K562 (cell line): Measurements from ENCODE around the gene CCDC85C. TPM values are rescaled to one million over a fixed set of nuclear protein-coding genes. Genes with fewer than 3 reads are reported as not detected.

Experiments used
- ATAC-seq: fragments of 200-7000 bp; cut with Tn5 transposase; 3 replicates; pipeline ENCODE4 v1.9.1; 2020; ENCODE audit warnings: moderate library complexity
- BruUV-seq: library from RNA; stranded (reverse); fragments of 400-500 nt; replicated peaks from 2 replicates; lab custom pipeline; 2021; lab: Mats Ljungman, UMichigan
- CTCF ChIA-PET: fragments of 300-600 bp; formaldehyde crosslinking; extraction: SDS; loops from one replicate; lab custom pipeline; 2021; ENCODE audit warnings: low intra/inter-chr PET ratio; lab: Yijun Ruan, JAX
- POLR2A ChIA-PET: fragments of 300-600, 350-650 bp; sonication (Branson Sonifier 250); formaldehyde crosslinking; extraction: SDS; loops from one replicate; lab custom pipeline; 2021; ENCODE audit warnings: antibody characterized with exemption, inconsistent platforms; lab: Yijun Ruan, JAX
- DNase-seq, 4 experiments: peaks; one replicate each; pipeline versions ENCODE4 v3.0.0 to v3.0.0-alpha.2; 2011 to 2018; ENCODE audit warnings: low spot score in 3 of 4, mixed read lengths in 3 of 4; ENCODE audit errors: extremely low read depth in 1 of 4
- FAIRE-seq: peaks from 2 replicates; lab custom pipeline; 2011; peaks lifted over from hg19 to GRCh38; lab: Jason Lieb, UNC
- H2AFZ ChIP-seq: 2 replicates; pipeline ENCODE4 v1.6.0; 2011; ENCODE audit warnings: low read depth, low read length, control low read depth, inconsistent platforms
- H3K27ac ChIP-seq: fragments of 200-600 bp; 3 replicates; pipeline ENCODE4 v1.8.0; 2011; ENCODE audit warnings: low read depth, mild to moderate bottlenecking, control low read depth, inconsistent platforms, low read length, moderate library complexity, mixed read lengths; ENCODE audit errors: extremely low read depth
- H3K27me3 ChIP-seq, 2 experiments: fragments of 300-600 bp in 1 of 2; 2 replicates in 1 of 2; 3 replicates in 1 of 2; pipeline versions ENCODE4 v1.6.0 to v1.8.0; 2011; ENCODE audit warnings: inconsistent platforms in 2 of 2, low read length in 2 of 2, mild to moderate bottlenecking in 1 of 2, mixed read lengths in 1 of 2, moderate library complexity in 1 of 2; ENCODE audit not compliant: control insufficient read depth in 2 of 2, insufficient read depth in 2 of 2
- H3K36me3 ChIP-seq: fragments of 300-600 bp; 3 replicates; pipeline ENCODE4 v1.8.0; 2011; ENCODE audit warnings: mild to moderate bottlenecking, low read length, inconsistent platforms; ENCODE audit not compliant: control insufficient read depth, insufficient read depth
- H3K4me1 ChIP-seq, 2 experiments: fragments of 200-600 bp in 1 of 2; replicated peaks in 1 of 2; 2 replicates in 1 of 2; 3 replicates in 1 of 2; pipeline versions ENCODE4 v1.5.1 to v1.8.0; 2011; ENCODE audit warnings: inconsistent platforms in 2 of 2, low read length in 2 of 2, mild to moderate bottlenecking in 1 of 2, mixed read lengths in 1 of 2, moderate library complexity in 1 of 2; ENCODE audit not compliant: control insufficient read depth in 2 of 2, insufficient read depth in 2 of 2
- H3K4me2 ChIP-seq: 2 replicates; pipeline ENCODE4 v1.6.1; 2011; ENCODE audit warnings: low read length, control low read depth, inconsistent platforms, mixed read lengths; ENCODE audit not compliant: insufficient read depth
- H3K4me3 ChIP-seq: fragments of 200-600 bp; sonication (generic), shearing (Covaris generic); 2 replicates; pipeline ENCODE4 v1.5.1; 2016; ENCODE audit warnings: control low read depth, inconsistent platforms
- H3K79me2 ChIP-seq: fragments of 200-600 bp; 3 replicates; pipeline ENCODE4 v1.8.0; 2011; ENCODE audit warnings: low read length, inconsistent platforms; ENCODE audit not compliant: control insufficient read depth, insufficient read depth
- H3K9ac ChIP-seq, 2 experiments: 2 replicates each; pipeline versions ENCODE4 v1.6.0 to v1.6.1; 2011; ENCODE audit warnings: low read depth in 2 of 2, low read length in 2 of 2, control low read depth in 1 of 2, inconsistent platforms in 1 of 2, mild to moderate bottlenecking in 1 of 2, mixed read lengths in 1 of 2; ENCODE audit not compliant: insufficient read depth in 1 of 2
- H3K9me1 ChIP-seq: one replicate; pipeline ENCODE4 v1.6.0; 2011; ENCODE audit warnings: inconsistent platforms, mild to moderate bottlenecking, low read length, moderate library complexity; ENCODE audit not compliant: control insufficient read depth, insufficient read depth
- H3K9me3 ChIP-seq: replicated peaks from 2 replicates; pipeline ENCODE4 v1.5.1; 2011; ENCODE audit warnings: low read depth, low read length, inconsistent platforms; ENCODE audit not compliant: control insufficient read depth, insufficient read depth
- H4K20me1 ChIP-seq: replicated peaks from 2 replicates; pipeline ENCODE4 v1.6.1; 2011; ENCODE audit warnings: low read length, inconsistent platforms, mixed read lengths; ENCODE audit not compliant: control insufficient read depth, insufficient read depth
- CREBBP ChIP-seq: IDR thresholded peaks from one replicate; pipeline ENCODE4 v1.6.1; 2012; ENCODE audit warnings: low read depth, mild to moderate bottlenecking, control low read depth, inconsistent platforms, low read length
- HIVEP1 ChIP-seq: fragments of 250-450 bp; sonication (Bioruptor Pico); IDR thresholded peaks from 2 replicates; pipeline ENCODE4 v1.4.0; 2020; ENCODE audit warnings: mild to moderate bottlenecking
- OTX1 ChIP-seq: fragments of 450-650 bp; formaldehyde crosslinking; IDR thresholded peaks from 2 replicates; pipeline ENCODE4 v1.4.0; 2022; ENCODE audit warnings: mild to moderate bottlenecking
- WGBS: fragments of 100-300 bp; shearing (Covaris generic); methylation state at CpG from one replicate; pipeline ENCODE4 v1.1.6; 2016; ENCODE audit warnings: low coverage, mixed read lengths; ENCODE audit not compliant: insufficient coverage; ENCODE audit errors: missing lambda C conversion rate; 5-methylcytosine and 5-hydroxymethylcytosine counted together
- in situ Hi-C: fragments of 300-500 bp; cut with MboI; formaldehyde crosslinking; loops from 4 replicates; pipeline ENCODE4 v1.15.0; 2018; ENCODE audit warnings: inconsistent platforms, mixed read lengths
- intact Hi-C: fragments of 100-400 bp; cut with micrococcal nuclease; formaldehyde crosslinking; loops from 2 replicates; pipeline ENCODE4 v1.14.2; 2022
- polyA plus RNA-seq, 8 experiments: library from polyadenylated mRNA; depleted of rRNA in 4 of 8; stranded (reverse) in 5 of 8; unstranded in 3 of 8; fragments of >200 nt; fragmentation: Nextera tagmentation in 2 of 8; fragmentation: Illumina TruSeq in 1 of 8; extraction: Ambion mirVana in 2 of 8; extraction: Trizol in 1 of 8; gene quantifications; 2 replicates each; pipeline versions ENCODE4 v1.2.1 to v1.2.3, GENCODE V29; 2011 to 2014; ENCODE audit warnings: inconsistent platforms in 1 of 8, missing spikeins in 1 of 8
- total RNA-seq, 7 experiments: library from RNA; depleted of rRNA in 6 of 7; stranded (reverse); fragments of >200 nt in 6 of 7; fragmentation: Illumina TruSeq in 2 of 7; extraction: Trizol in 2 of 7; gene quantifications; 2 replicates each; pipeline versions ENCODE4 v1.2.1 to v1.2.3, GENCODE V29; 2011 to 2021; ENCODE audit warnings: low replicate concordance in 1 of 7
- TF ChIP-seq, protein P1 (sequence below): fragments of 200-400 bp; formaldehyde crosslinking; IDR thresholded peaks from 2 replicates; pipeline ENCODE4 v1.6.1; 2017; ENCODE audit warnings: mild to moderate bottlenecking, low read depth, low read length, moderate library complexity
- TF ChIP-seq, protein P2 (sequence below), 2 experiments: fragments of 450-650 bp; IDR thresholded peaks; 2 replicates each; pipeline ENCODE4 v1.6.1; 2016; ENCODE audit warnings: mild to moderate bottlenecking in 2 of 2, borderline replicate concordance in 1 of 2, low read depth in 1 of 2, moderate library complexity in 1 of 2
- TF ChIP-seq, protein P3 (sequence below): sonication (generic); formaldehyde crosslinking; IDR thresholded peaks from 2 replicates; pipeline ENCODE4 v1.8.1; 2023; ENCODE audit warnings: missing genetic modification reagents, mild to moderate bottlenecking, borderline replicate concordance

Gene CCDC85C
- total and polyA plus RNA-seq, 9 of the 15 experiments (the other 6 are each of a cell fraction or from before 2014, with no cell fraction given), result 0.18 to 22.0 (median 6.3) TPM

DNA sequence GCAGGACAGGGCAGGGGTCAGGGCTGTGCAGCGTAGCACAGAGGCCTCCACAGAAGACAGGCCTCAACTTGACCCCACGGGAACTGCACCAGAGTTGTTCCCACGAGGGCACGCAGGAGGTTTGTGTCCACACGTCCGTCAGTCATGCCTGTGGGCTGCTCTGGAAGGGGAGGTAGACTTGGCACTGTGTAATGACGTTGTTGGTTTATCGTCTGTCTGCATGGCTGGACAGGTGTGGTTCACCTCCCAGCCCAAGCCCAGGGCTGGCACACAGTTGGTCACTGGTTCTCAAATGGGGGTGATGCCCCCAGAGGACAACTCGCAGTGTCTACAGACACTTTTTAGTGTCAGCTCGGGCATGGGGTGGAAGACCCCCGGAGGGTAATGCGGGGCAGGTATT lies 77.0 kb downstream of the CCDC85C start:
- Histone ChIP-seq H3K9me3 (no peaks in the 10 kb centered on the region), H3K27ac (no peak overlapping the region), H3K9ac (no peak overlapping the region), H3K4me1 (peaks cover 11 to 40% of the 10 kb centered on the region in 2 experiments), H3K27me3 (no peaks in the 10 kb centered on the region), H4K20me1 (no peaks in the 10 kb centered on the region; the same call in 1 of the 2 replicates), H2AFZ (no peak overlapping the region), H3K79me2 (no peaks in the 10 kb centered on the region), H3K9me1 (no peaks in the 10 kb centered on the region), H3K4me2 (no peak overlapping the region), H3K4me3 (no peak overlapping the region), H3K36me3 (no peaks in the 10 kb centered on the region)
- WGBS, result 70% methylated on average over 12 of the region's 12 CpGs
- no peak for DNase-seq
- ChIA-PET POLR2A (interaction anchor here (1.2 kb wide), 1 partner anchor 8 kb away, joined by 3 read pairs; no protein-coding TSS in a partner anchor), CTCF (no interaction called here)
- intact Hi-C loops, result no loop called here
- ATAC-seq, result no peak
- BruUV-seq, result no TSS peak
- in situ Hi-C loops, result loop anchor here (10.0 kb wide), 1 partner anchor 358 kb away; no protein-coding TSS in a partner anchor
- no peak for FAIRE-seq
- TF ChIP-seq, protein P1, sequence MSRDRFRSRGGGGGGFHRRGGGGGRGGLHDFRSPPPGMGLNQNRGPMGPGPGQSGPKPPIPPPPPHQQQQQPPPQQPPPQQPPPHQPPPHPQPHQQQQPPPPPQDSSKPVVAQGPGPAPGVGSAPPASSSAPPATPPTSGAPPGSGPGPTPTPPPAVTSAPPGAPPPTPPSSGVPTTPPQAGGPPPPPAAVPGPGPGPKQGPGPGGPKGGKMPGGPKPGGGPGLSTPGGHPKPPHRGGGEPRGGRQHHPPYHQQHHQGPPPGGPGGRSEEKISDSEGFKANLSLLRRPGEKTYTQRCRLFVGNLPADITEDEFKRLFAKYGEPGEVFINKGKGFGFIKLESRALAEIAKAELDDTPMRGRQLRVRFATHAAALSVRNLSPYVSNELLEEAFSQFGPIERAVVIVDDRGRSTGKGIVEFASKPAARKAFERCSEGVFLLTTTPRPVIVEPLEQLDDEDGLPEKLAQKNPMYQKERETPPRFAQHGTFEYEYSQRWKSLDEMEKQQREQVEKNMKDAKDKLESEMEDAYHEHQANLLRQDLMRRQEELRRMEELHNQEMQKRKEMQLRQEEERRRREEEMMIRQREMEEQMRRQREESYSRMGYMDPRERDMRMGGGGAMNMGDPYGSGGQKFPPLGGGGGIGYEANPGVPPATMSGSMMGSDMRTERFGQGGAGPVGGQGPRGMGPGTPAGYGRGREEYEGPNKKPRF, result no peak
- TF ChIP-seq, protein P2, sequence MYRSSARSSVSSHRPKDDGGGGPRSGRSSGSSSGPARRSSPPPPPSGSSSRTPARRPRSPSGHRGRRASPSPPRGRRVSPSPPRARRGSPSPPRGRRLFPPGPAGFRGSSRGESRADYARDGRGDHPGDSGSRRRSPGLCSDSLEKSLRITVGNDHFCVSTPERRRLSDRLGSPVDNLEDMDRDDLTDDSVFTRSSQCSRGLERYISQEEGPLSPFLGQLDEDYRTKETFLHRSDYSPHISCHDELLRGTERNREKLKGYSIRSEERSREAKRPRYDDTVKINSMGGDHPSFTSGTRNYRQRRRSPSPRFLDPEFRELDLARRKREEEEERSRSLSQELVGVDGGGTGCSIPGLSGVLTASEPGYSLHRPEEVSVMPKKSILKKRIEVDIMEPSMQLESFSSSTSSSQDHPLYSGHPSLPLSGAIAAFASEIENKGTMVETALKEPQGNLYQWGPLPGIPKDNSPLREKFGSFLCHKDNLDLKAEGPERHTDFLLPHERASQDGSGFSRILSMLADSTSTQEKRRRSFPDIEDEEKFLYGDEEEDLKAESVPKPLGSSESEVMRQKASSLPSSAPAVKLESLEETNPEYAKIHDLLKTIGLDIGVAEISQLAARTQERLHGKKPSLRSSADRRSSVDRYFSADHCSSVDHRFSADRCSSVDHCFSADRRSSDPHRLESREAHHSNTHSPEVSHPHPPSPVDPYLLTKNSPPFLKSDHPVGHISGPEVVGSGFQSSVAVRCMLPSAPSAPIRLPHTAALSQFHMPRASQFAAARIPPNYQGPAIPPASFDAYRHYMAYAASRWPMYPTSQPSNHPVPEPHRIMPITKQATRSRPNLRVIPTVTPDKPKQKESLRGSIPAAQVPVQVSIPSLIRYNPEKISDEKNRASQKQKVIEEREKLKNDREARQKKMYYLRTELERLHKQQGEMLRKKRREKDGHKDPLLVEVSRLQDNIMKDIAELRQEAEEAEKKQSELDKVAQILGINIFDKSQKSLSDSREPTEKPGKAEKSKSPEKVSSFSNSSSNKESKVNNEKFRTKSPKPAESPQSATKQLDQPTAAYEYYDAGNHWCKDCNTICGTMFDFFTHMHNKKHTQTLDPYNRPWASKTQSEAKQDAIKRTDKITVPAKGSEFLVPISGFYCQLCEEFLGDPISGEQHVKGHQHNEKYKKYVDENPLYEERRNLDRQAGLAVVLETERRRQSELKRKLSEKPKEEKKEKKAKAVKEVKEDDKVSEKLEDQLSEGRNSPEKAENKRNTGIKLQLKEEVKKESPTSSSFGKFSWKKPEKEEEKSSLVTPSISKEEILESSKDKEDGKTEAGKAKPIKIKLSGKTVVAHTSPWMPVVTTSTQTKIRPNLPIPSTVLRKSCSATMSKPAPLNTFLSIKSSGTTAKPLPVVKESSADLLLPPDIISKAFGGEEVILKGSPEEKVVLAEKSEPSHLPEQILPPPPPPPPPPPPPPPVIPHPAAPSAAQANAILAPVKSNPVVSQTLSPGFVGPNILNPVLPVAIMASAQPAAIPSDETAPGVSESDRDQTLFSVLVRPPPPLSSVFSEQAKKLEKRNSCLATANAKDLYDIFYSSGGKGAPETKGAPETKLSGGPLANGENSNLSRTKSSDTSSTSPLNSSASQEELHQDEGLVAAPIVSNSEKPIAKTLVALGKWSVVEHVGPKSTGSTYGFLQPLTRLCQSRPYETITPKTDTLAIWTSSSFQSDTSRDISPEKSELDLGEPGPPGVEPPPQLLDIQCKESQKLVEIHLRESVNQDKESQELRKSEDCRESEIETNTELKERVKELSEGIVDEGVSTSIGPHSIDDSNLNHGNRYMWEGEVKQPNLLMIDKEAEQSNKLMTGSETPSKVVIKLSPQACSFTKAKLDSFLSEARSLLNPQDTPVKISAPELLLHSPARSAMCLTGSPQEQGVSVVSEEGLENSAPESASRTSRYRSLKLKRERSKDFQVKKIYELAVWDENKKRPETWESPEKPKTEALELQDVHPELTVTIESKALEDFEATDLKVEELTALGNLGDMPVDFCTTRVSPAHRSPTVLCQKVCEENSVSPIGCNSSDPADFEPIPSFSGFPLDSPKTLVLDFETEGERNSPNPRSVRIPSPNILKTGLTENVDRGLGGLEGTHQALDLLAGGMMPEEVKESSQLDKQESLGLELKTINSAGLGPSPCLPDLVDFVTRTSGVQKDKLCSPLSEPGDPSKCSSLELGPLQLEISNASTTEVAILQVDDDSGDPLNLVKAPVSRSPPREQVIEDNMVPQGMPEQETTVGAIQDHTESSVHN (IDR thresholded peaks at IDR 0.05; ENCODE audit: borderline replicate concordance in 1 of 2, low read depth in 1 of 2), result no peak
- TF ChIP-seq OTX1 (CRISPR knock-in tag), result no peak
- TF ChIP-seq, protein P3, sequence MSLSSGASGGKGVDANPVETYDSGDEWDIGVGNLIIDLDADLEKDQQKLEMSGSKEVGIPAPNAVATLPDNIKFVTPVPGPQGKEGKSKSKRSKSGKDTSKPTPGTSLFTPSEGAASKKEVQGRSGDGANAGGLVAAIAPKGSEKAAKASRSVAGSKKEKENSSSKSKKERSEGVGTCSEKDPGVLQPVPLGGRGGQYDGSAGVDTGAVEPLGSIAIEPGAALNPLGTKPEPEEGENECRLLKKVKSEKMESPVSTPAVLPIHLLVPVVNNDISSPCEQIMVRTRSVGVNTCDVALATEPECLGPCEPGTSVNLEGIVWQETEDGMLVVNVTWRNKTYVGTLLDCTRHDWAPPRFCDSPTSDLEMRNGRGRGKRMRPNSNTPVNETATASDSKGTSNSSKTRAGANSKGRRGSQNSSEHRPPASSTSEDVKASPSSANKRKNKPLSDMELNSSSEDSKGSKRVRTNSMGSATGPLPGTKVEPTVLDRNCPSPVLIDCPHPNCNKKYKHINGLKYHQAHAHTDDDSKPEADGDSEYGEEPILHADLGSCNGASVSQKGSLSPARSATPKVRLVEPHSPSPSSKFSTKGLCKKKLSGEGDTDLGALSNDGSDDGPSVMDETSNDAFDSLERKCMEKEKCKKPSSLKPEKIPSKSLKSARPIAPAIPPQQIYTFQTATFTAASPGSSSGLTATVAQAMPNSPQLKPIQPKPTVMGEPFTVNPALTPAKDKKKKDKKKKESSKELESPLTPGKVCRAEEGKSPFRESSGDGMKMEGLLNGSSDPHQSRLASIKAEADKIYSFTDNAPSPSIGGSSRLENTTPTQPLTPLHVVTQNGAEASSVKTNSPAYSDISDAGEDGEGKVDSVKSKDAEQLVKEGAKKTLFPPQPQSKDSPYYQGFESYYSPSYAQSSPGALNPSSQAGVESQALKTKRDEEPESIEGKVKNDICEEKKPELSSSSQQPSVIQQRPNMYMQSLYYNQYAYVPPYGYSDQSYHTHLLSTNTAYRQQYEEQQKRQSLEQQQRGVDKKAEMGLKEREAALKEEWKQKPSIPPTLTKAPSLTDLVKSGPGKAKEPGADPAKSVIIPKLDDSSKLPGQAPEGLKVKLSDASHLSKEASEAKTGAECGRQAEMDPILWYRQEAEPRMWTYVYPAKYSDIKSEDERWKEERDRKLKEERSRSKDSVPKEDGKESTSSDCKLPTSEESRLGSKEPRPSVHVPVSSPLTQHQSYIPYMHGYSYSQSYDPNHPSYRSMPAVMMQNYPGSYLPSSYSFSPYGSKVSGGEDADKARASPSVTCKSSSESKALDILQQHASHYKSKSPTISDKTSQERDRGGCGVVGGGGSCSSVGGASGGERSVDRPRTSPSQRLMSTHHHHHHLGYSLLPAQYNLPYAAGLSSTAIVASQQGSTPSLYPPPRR (CRISPR knock-in tag), result no peak
- TF ChIP-seq CREBBP, result no peak
- TF ChIP-seq HIVEP1, result no peak
